ENCODE data around the gene TBC1D8B.
"Not testable (repeated sequence)": the region's sequence is repeated elsewhere in the genome, so short reads cannot be mapped to it uniquely, and the experiment has no call there.

TBC1D8B gene

DNA sequence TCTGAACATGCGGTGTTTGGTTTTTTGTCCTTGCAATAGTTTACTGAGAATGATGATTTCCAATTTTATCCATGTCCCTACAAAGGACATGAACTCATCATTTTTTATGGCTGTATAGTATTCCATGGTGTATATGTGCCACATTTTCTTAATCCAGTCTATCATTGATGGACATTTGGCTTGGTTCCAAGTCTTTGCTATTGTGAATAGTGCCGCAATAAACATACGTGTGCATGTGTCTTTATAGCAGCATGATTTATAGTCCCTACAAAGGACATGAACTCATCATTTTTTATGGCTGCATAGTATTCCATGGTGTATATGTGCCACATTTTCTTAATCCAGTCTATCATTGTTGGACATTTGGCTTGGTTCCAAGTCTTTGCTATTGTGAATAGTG lies 11.6 kb downstream of the TBC1D8B start:
- not testable (repeated sequence) for H3K27me3 ChIP-seq (ENCODE audit: control insufficient read depth, insufficient read depth, low read length); H3K9me3 ChIP-seq (ENCODE audit: control insufficient read depth, insufficient read depth, low read depth, low read length); H3K36me3 ChIP-seq (ENCODE audit: control insufficient read depth, insufficient read depth, low read length); H3K9ac ChIP-seq (ENCODE audit: low read length); H3K4me3 ChIP-seq (ENCODE audit: low read depth, low read length); H3K27ac ChIP-seq (ENCODE audit: low read depth, low read length); H3K4me1 ChIP-seq (ENCODE audit: control insufficient read depth, insufficient read depth, low read length)

DNA sequence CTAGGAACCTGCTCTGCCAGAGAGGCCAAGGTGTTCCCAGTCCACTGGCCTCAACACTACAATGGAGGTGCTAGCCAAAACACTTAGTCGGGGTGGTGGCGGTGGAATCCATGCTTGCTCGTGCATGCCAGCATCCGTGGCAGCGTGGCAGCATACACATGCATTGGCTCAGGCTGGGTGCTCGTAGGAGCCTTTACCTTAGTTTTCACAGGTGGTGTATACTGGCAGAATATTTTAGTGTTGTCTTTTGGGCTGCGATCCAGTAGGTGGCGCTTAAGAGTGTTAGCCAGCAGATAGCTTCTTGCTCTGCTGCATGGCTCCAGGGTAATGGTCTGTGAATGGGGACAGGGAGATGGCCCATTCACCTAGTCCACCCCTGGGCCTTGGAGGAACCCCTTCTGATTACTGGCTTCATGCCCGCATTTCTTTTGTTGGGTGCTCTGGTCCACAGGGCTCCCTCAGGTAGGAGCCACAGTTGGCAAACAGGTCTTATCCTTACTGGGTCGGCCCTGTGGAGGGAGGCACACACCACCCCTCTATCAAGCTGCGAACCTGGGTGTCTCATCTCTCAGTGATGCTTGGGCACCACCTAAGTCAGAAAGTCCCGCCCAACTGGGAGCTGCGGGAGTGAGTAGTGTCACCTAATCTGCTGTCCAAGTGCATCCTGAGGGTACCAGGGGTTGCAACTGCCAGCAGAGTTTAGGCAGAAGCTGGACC lies 60.7 kb downstream of the TBC1D8B start:
- Histone ChIP-seq H3K27ac (ENCODE audit: low read depth, low read length) (no peak overlapping the region), H3K9ac (ENCODE audit: low read length) (no peak overlapping the region), H3K4me3 (ENCODE audit: low read depth, low read length) (no peak overlapping the region), H3K9me3 (ENCODE audit: control insufficient read depth, insufficient read depth, low read depth, low read length) (0 out of 2 replicates have a peak, but pooled peaks cover 3% of the 10 kb centered on the region), H3K27me3 (ENCODE audit: control insufficient read depth, insufficient read depth, low read length) (peaks cover 3% of the 10 kb centered on the region; the same call in 1 of the 2 replicates), H3K4me1 (ENCODE audit: control insufficient read depth, insufficient read depth, low read length) (0 out of 2 replicates have a peak, but pooled peaks cover 3% of the 10 kb centered on the region), H3K36me3 (ENCODE audit: control insufficient read depth, insufficient read depth, low read length) (no peaks in the 10 kb centered on the region)

GRCh38 chrX:106863697-106864096 lies 61.2 kb downstream of the TBC1D8B start:
- H3K9ac ChIP-seq (ENCODE audit: low read length) = no peak overlapping the region
- H3K4me3 ChIP-seq (ENCODE audit: low read depth, low read length) = no peak overlapping the region
- 0 out of 2 replicates have a peak, but pooled peaks cover 2% of the 10 kb centered on the region for H3K9me3 ChIP-seq (ENCODE audit: control insufficient read depth, insufficient read depth, low read depth, low read length)
- no peaks in the 10 kb centered on the region for H3K36me3 ChIP-seq (ENCODE audit: control insufficient read depth, insufficient read depth, low read length)
- H3K4me1 ChIP-seq (ENCODE audit: control insufficient read depth, insufficient read depth, low read length) = 0 out of 2 replicates have a peak, but pooled peaks cover 3% of the 10 kb centered on the region
- peaks cover 3% of the 10 kb centered on the region; the same call in 1 of the 2 replicates for H3K27me3 ChIP-seq (ENCODE audit: control insufficient read depth, insufficient read depth, low read length)
- no peak overlapping the region for H3K27ac ChIP-seq (ENCODE audit: low read depth, low read length)

DNA sequence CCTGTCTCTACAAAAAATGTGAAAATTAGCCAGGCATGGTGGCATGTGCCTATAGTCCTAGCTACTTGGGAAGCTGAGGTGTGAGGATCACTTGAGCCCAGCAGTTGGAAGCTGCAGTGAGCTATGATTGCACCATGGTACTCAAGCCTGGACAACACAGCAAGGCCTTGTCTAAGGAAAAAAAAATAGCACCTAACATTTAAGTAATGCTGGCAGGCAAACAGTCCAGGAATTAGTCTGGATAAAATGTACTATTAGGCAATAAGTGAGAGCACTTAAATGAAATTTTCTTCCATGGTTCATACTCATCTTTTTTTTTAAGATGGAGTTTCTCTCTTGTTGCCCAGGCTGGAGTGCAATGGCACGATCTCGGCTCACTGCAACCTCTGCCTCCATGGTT lies 70.3 kb downstream of the TBC1D8B start:
- H3K9ac ChIP-seq (ENCODE audit: low read length); H3K9me3 ChIP-seq (ENCODE audit: control insufficient read depth, insufficient read depth, low read depth, low read length); H3K27ac ChIP-seq (ENCODE audit: low read depth, low read length); H3K27me3 ChIP-seq (ENCODE audit: control insufficient read depth, insufficient read depth, low read length); H3K36me3 ChIP-seq (ENCODE audit: control insufficient read depth, insufficient read depth, low read length); H3K4me3 ChIP-seq (ENCODE audit: low read depth, low read length): not testable (repeated sequence)
- peaks cover 13% of the 10 kb centered on the region; the same call in 1 of the 2 replicates for H3K4me1 ChIP-seq (ENCODE audit: control insufficient read depth, insufficient read depth, low read length)

- no peak overlapping the region for H3K4me3 ChIP-seq (ENCODE audit: low read depth, low read length)
These were observed 71.6 kb downstream of the TBC1D8B start for GRCh38 chrX:106874075-106874474.

DNA sequence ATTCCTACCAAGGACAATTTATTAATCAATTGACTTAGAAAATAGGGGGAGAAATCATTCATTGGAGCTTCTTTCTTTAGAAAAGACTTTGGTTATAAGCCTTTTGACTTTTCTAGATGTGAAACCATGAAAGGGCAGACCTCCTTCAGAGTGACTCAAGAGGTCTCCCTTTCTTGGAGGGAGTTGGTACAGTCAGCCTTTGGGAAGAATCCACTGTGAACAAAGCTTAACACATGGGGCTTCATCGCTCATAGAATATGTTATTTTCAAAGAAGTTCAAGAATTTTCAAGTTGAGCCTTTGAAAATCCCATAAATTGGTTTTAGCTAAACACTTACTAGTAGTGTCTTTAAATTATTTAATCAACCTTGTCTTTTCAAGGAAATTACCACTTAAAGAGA lies 72.7 kb downstream of the TBC1D8B start:
- Histone ChIP-seq H3K27ac (ENCODE audit: low read depth, low read length) (no peak overlapping the region), H3K36me3 (ENCODE audit: control insufficient read depth, insufficient read depth, low read length) (no peaks in the 10 kb centered on the region), H3K4me1 (ENCODE audit: control insufficient read depth, insufficient read depth, low read length) (peaks cover 13% of the 10 kb centered on the region; the same call in 1 of the 2 replicates), H3K9me3 (ENCODE audit: control insufficient read depth, insufficient read depth, low read depth, low read length) (no peaks in the 10 kb centered on the region), H3K9ac (ENCODE audit: low read length) (no peak overlapping the region), H3K4me3 (ENCODE audit: low read depth, low read length) (no peak overlapping the region), H3K27me3 (ENCODE audit: control insufficient read depth, insufficient read depth, low read length) (peaks cover 8% of the 10 kb centered on the region; the same call in 1 of the 2 replicates)

More at GRCh38 chrX:106874075-106874474, 71.6 kb downstream of the TBC1D8B start:
- Histone ChIP-seq H3K4me1 (ENCODE audit: control insufficient read depth, insufficient read depth, low read length) (peaks cover 13% of the 10 kb centered on the region; the same call in 1 of the 2 replicates), H3K9ac (ENCODE audit: low read length) (no peak overlapping the region), H3K27me3 (ENCODE audit: control insufficient read depth, insufficient read depth, low read length) (peaks cover 8% of the 10 kb centered on the region; the same call in 1 of the 2 replicates), H3K27ac (ENCODE audit: low read depth, low read length) (no peak overlapping the region), H3K36me3 (ENCODE audit: control insufficient read depth, insufficient read depth, low read length) (no peaks in the 10 kb centered on the region), H3K9me3 (ENCODE audit: control insufficient read depth, insufficient read depth, low read depth, low read length) (no peaks in the 10 kb centered on the region)

DNA sequence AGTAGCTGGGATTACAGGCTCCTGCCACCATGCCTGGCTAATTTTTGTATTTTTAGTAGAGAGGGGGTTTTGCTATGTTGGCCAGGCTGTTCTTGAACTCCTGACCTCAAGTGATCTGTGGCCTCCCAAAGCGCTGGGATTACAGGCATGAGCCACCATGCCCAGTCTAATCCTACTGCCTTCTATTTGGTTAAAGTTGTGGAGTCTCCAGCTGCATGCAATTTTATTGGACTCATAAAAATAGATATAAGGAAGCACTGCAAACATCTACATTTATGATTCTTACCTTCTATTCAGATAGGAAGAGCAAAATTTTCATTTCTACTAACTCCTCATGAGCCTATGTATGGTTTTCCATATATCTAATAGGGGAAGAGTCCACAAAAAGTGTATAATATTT lies 87.0 kb downstream of the TBC1D8B start:
- Histone ChIP-seq H3K4me1 (ENCODE audit: control insufficient read depth, insufficient read depth, low read length) (peaks cover under 1% of the 10 kb centered on the region), H3K4me3 (ENCODE audit: low read depth, low read length) (no peak overlapping the region), H3K9me3 (ENCODE audit: control insufficient read depth, insufficient read depth, low read depth, low read length) (no peaks in the 10 kb centered on the region), H3K27me3 (ENCODE audit: control insufficient read depth, insufficient read depth, low read length) (peaks cover 20% of the 10 kb centered on the region; the same call in 1 of the 2 replicates), H3K9ac (ENCODE audit: low read length) (no peak overlapping the region), H3K27ac (ENCODE audit: low read depth, low read length) (no peak overlapping the region), H3K36me3 (ENCODE audit: control insufficient read depth, insufficient read depth, low read length) (no peaks in the 10 kb centered on the region)

GRCh38 chrX:106891762-106892460 lies 89.4 kb downstream of the TBC1D8B start:
- no peaks in the 10 kb centered on the region for H3K36me3 ChIP-seq (ENCODE audit: control insufficient read depth, insufficient read depth, low read length)
- H3K4me3 ChIP-seq (ENCODE audit: low read depth, low read length) = no peak overlapping the region
- peaks cover 13% of the 10 kb centered on the region; the same call in 1 of the 2 replicates for H3K27me3 ChIP-seq (ENCODE audit: control insufficient read depth, insufficient read depth, low read length)
- no peaks in the 10 kb centered on the region for H3K9me3 ChIP-seq (ENCODE audit: control insufficient read depth, insufficient read depth, low read depth, low read length)
- peaks cover 7% of the 10 kb centered on the region for H3K4me1 ChIP-seq (ENCODE audit: control insufficient read depth, insufficient read depth, low read length)
- no peak overlapping the region for H3K9ac ChIP-seq (ENCODE audit: low read length)
- no peak overlapping the region for H3K27ac ChIP-seq (ENCODE audit: low read depth, low read length)

GRCh38 chrX:106894392-106894909 lies 92.0 kb downstream of the TBC1D8B start:
- H3K27ac ChIP-seq (ENCODE audit: low read depth, low read length) = no peak overlapping the region
- H3K9me3 ChIP-seq (ENCODE audit: control insufficient read depth, insufficient read depth, low read depth, low read length) = no peaks in the 10 kb centered on the region
- H3K27me3 ChIP-seq (ENCODE audit: control insufficient read depth, insufficient read depth, low read length) = peaks cover 9% of the 10 kb centered on the region; the same call in 1 of the 2 replicates
- no peak overlapping the region for H3K4me3 ChIP-seq (ENCODE audit: low read depth, low read length)
- no peaks in the 10 kb centered on the region for H3K36me3 ChIP-seq (ENCODE audit: control insufficient read depth, insufficient read depth, low read length)
- H3K4me1 ChIP-seq (ENCODE audit: control insufficient read depth, insufficient read depth, low read length) = peaks cover 14% of the 10 kb centered on the region
- no peak overlapping the region for H3K9ac ChIP-seq (ENCODE audit: low read length)

DNA sequence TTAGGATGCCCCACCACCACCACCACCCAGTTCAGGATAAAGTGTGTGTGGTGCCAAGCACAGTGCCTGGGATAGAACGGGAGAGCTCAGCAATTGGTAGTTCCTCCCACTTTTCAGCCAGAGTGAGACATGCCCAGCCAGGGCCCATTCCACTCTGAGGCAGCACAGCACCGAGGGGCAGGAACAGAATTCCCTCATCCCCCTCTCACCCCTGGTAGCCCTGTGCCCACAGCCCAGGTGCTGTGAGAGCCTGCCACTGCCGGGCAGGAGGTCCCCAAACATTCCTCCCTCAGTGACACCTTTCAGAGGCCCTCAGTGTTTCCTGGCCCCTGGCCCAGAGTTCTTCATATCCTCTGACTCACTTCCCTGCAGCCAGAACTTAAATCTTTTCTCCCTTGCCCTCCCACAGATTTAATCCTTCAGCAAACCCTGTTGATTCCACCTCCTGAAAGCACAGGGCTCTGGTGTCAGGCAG lies 92.5 kb downstream of the TBC1D8B start:
- peaks cover 14% of the 10 kb centered on the region for H3K4me1 ChIP-seq (ENCODE audit: control insufficient read depth, insufficient read depth, low read length)
- H3K9ac ChIP-seq (ENCODE audit: low read length) = no peak overlapping the region
- no peaks in the 10 kb centered on the region for H3K36me3 ChIP-seq (ENCODE audit: control insufficient read depth, insufficient read depth, low read length)
- no peaks in the 10 kb centered on the region for H3K9me3 ChIP-seq (ENCODE audit: control insufficient read depth, insufficient read depth, low read depth, low read length)
- H3K27ac ChIP-seq (ENCODE audit: low read depth, low read length) = no peak overlapping the region
- H3K27me3 ChIP-seq (ENCODE audit: control insufficient read depth, insufficient read depth, low read length) = peaks cover 10% of the 10 kb centered on the region; the same call in 1 of the 2 replicates
- H3K4me3 ChIP-seq (ENCODE audit: low read depth, low read length) = no peak overlapping the region

DNA sequence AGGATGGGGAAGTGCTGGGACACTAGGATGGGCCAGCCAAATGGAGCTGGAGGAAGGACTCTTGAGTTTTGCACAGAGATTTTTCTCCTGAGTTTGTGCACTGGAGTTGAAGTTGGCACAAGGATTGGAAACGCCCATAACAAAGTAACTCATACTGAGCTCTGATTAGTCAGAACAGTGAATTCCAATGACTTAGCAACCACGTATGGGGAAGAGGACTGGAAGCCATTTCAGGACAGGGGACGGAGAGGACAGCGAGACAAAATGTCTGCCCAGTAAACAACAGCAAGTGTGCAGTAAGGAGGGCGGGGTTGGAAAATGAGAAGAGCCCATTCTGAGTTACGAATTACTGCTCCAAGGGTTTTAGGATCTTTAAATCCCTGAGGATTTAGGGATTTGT lies 94.8 kb downstream of the TBC1D8B start:
- Histone ChIP-seq H3K27ac (ENCODE audit: low read depth, low read length) (no peak overlapping the region), H3K27me3 (ENCODE audit: control insufficient read depth, insufficient read depth, low read length) (peaks cover 23% of the 10 kb centered on the region)

More for the DNA sequence above, 94.8 kb downstream of the TBC1D8B start:
- H3K4me3 ChIP-seq (ENCODE audit: low read depth, low read length) = no peak overlapping the region
- peaks cover 14% of the 10 kb centered on the region for H3K4me1 ChIP-seq (ENCODE audit: control insufficient read depth, insufficient read depth, low read length)
- no peaks in the 10 kb centered on the region for H3K9me3 ChIP-seq (ENCODE audit: control insufficient read depth, insufficient read depth, low read depth, low read length)
- H3K9ac ChIP-seq (ENCODE audit: low read length) = no peak overlapping the region
- no peaks in the 10 kb centered on the region for H3K36me3 ChIP-seq (ENCODE audit: control insufficient read depth, insufficient read depth, low read length)
